ENCODE data around the gene MAN2A1. TPM values are rescaled to one million over a fixed set of nuclear protein-coding genes. Genes with fewer than 3 reads are reported as not detected.

MAN2A1 gene
- total RNA-seq, 1 donor from 2014 or later = 85.0 TPM

GRCh38 chr5:109703166-109703565 is 13.4 kb downstream of the MAN2A1 start:
- FAIRE-seq (no peak), DNase-seq (ENCODE audit: low read depth) (no peak)
- Histone ChIP-seq H3K36me3 (ENCODE audit: control insufficient read depth, insufficient read depth, low read length) (no peaks in the 10 kb centered on the region), H3K27me3 (ENCODE audit: control insufficient read depth, insufficient read depth, low read length) (no peaks in the 10 kb centered on the region), H3K4me3 (ENCODE audit: low read depth, low read length) (no peak overlapping the region)
- TF ChIP-seq CTCF (IDR thresholded peaks at IDR 0.05; ENCODE audit: insufficient read depth, low read length, severe bottlenecking) = no peak

- Histone ChIP-seq H3K4me3 (ENCODE audit: low read depth, low read length) (no peak overlapping the region), H3K27me3 (ENCODE audit: control insufficient read depth, insufficient read depth, low read length) (no peaks in the 10 kb centered on the region), H3K36me3 (ENCODE audit: control insufficient read depth, insufficient read depth, low read length) (no peaks in the 10 kb centered on the region)
- TF ChIP-seq CTCF (IDR thresholded peaks at IDR 0.05; ENCODE audit: insufficient read depth, low read length, severe bottlenecking) = no peak
- DNase-seq (ENCODE audit: low read depth) (no peak), FAIRE-seq (no peak)
These were observed 14.1 kb downstream of the MAN2A1 start for GRCh38 chr5:109703829-109704228.

DNA sequence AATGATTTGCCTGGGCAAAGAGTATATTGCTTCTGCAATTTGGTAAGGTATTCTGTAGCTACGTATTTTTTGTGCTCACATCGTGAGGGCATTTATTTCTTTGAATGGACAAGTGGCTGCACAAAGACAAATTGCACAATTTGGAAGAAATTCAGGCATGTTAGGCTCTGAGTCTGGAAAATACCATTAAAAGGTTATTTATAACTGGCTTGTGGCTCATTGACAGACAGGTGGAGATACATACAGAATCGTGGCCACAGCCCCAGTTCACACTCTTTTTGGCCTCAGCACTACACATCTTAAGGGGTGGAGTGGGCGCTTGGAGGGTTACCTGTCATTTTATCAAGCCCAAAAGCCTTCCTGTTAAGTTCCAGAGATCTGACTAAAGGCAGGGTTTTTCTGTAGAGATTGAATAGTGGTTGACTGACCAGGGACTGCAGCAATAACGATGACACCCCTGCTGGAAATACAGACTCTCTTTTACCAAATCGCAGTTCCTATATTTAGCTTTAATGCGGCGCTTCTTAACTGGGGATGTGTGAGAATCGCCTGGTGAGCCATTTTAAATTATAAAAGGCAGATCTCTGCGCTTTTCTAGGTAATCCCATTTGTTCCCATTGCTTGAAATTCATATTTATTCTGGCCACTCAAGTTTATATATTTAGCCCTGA is 14.7 kb downstream of the MAN2A1 start:
- H3K4me3 ChIP-seq (ENCODE audit: low read depth, low read length) = no peak overlapping the region
- FAIRE-seq (no peak), DNase-seq (ENCODE audit: low read depth) (no peak)
- H3K27me3 ChIP-seq (ENCODE audit: control insufficient read depth, insufficient read depth, low read length) = no peaks in the 10 kb centered on the region
- H3K36me3 ChIP-seq (ENCODE audit: control insufficient read depth, insufficient read depth, low read length) = no peaks in the 10 kb centered on the region
- no peak for TF ChIP-seq CTCF (IDR thresholded peaks at IDR 0.05; ENCODE audit: insufficient read depth, low read length, severe bottlenecking)

DNA sequence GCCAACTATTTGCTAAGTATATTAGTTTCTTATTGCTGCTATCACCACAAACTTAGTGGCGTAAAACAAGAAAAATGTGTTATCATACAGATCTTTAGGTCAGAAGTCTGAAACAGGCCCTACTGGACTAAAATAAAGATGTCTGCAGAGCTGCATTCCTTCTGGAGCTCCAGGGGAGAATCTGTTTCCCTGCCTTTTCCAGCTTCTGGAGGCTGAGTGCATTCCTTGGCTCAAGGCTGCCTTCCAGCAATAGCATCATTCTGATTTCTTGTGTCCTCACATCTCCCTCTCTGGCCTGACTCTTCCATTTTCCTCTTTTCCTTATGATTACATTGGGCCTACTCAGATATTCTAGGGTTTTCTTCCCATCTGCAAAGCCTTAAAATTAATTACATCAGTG is 15.9 kb downstream of the MAN2A1 start:
- Histone ChIP-seq H3K36me3 (ENCODE audit: control insufficient read depth, insufficient read depth, low read length) (no peaks in the 10 kb centered on the region), H3K4me3 (ENCODE audit: low read depth, low read length) (no peak overlapping the region), H3K27me3 (ENCODE audit: control insufficient read depth, insufficient read depth, low read length) (no peaks in the 10 kb centered on the region)
- DNase-seq (ENCODE audit: low read depth) = no peak
- no peak for TF ChIP-seq CTCF (IDR thresholded peaks at IDR 0.05; ENCODE audit: insufficient read depth, low read length, severe bottlenecking)
- FAIRE-seq = no peak

GRCh38 chr5:109706095-109706494 is 16.4 kb downstream of the MAN2A1 start:
- H3K27me3 ChIP-seq (ENCODE audit: control insufficient read depth, insufficient read depth, low read length) = no peaks in the 10 kb centered on the region
- DNase-seq (ENCODE audit: low read depth) (no peak), FAIRE-seq (no peak)
- no peak for TF ChIP-seq CTCF (IDR thresholded peaks at IDR 0.05; ENCODE audit: insufficient read depth, low read length, severe bottlenecking)
- H3K4me3 ChIP-seq (ENCODE audit: low read depth, low read length) = no peak overlapping the region
- H3K36me3 ChIP-seq (ENCODE audit: control insufficient read depth, insufficient read depth, low read length) = no peaks in the 10 kb centered on the region

DNA sequence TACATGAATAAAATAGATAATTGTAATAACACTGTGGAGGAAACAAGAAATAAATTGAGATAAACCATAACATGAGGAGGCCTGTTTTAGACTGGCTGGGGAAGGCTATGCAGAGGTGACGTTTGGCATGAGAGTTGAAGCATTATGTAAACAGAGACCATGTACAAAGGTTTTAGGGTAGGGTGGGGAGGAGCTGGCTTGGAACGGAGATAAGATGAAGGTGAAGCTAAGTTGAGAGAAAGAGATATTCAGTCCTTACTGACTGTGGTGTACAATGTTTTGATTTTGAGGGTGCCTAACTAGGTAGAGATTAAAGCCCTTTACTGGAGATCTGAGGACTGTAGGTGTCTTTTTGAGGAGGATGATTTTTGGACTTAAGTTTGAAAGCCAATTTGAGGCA is 17.8 kb downstream of the MAN2A1 start:
- no peak for TF ChIP-seq CTCF (IDR thresholded peaks at IDR 0.05; ENCODE audit: insufficient read depth, low read length, severe bottlenecking)
- no peaks in the 10 kb centered on the region for H3K36me3 ChIP-seq (ENCODE audit: control insufficient read depth, insufficient read depth, low read length)
- H3K4me3 ChIP-seq (ENCODE audit: low read depth, low read length) = no peak overlapping the region
- H3K27me3 ChIP-seq (ENCODE audit: control insufficient read depth, insufficient read depth, low read length) = no peaks in the 10 kb centered on the region
- no peak for FAIRE-seq
- no peak for DNase-seq (ENCODE audit: low read depth)

All from bronchial epithelial cell (primary cell).